ENCODE measurements around the gene TRMT10B. TPM values are rescaled to one million over a fixed set of nuclear protein-coding genes. Genes with fewer than 3 reads are reported as not detected.
A peak's percentile ranks its signal among the peaks of the same experiment; 100 is the strongest.
"Not testable (repeated sequence)": the region's sequence is repeated elsewhere in the genome, so short reads cannot be mapped to it uniquely, and the experiment has no call there.

Gene TRMT10B
- polyA plus RNA-seq, 3 donors: 5.2 to 12.4 (median 9.4) TPM

DNA sequence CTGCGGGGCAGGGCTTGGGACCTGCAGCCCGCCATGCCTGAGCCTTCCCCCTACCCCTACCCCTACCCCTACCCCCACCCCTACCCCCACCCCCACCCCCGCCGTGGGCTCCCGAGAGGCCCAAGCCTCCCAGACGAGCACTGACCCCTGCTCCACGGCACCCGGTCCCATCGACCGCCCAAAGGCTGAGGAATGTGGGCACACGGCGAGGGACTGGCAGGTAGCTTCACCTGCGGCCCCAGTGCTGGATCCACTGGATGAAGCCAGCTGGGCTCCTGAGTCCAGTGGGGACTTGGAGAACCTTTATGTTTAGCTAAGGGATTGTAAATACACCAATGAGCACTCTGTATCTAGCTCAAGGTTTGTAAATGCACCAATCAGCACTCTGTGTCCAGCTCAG, 1.5 kb upstream of the TRMT10B start:
- H4K20me1 ChIP-seq (ENCODE audit: insufficient read depth, low read length); H3K9ac ChIP-seq (ENCODE audit: insufficient read depth, low read length, poor library complexity, severe bottlenecking); H3K27ac Mint-ChIP-seq; H3K36me3 ChIP-seq (replicated peaks in 1 of 2; ENCODE audit: control insufficient read depth in 1 of 2, insufficient read depth in 2 of 2, low read length in 2 of 2); H3K9me3 Mint-ChIP-seq; H3K27me3 Mint-ChIP-seq (ENCODE audit: low read depth in 3 of 3); H2AFZ ChIP-seq (ENCODE audit: insufficient read depth, low read depth, low read length, poor library complexity, severe bottlenecking); H3K4me2 ChIP-seq (replicated peaks; ENCODE audit: extremely low read depth, low read length, poor library complexity, severe bottlenecking); H3K27ac ChIP-seq (ENCODE audit: low read depth in 1 of 2, low read length in 2 of 2); H3K9me3 ChIP-seq (replicated peaks in 1 of 2; ENCODE audit: control insufficient read depth in 1 of 2, insufficient read depth in 1 of 2, low read length in 2 of 2); DNase-seq; H3K36me3 Mint-ChIP-seq; H3K4me3 Mint-ChIP-seq; H3K27me3 ChIP-seq (ENCODE audit: control insufficient read depth in 2 of 2, insufficient read depth in 2 of 2, low read length in 2 of 2); H3K4me3 ChIP-seq (replicated peaks in 1 of 3; ENCODE audit: low read depth in 2 of 3, low read length in 3 of 3): not testable (repeated sequence)
- Histone ChIP-seq H3K79me2 (ENCODE audit: insufficient read depth, low read length) (peaks cover 27% of the 10 kb centered on the region), H3K4me1 (ENCODE audit: control insufficient read depth in 1 of 2, insufficient read depth in 2 of 2, low read length in 2 of 2) (peaks cover 13 to 15% of the 10 kb centered on the region in 2 donors)
- intact Hi-C loops (cut with micrococcal nuclease): loop anchor here (5.0 to 10.0 kb wide), 2 partner anchors 35 to 643 kb away; partner anchors contain the start of genes ALDH1B1 (in 1 of the 2) and EXOSC3 (in 1 of the 2)
- H3K4me1 Mint-ChIP-seq: peaks cover 19% of the 10 kb centered on the region
- WGBS (ENCODE audit: insufficient coverage): 97% methylated on average over 7 of the region's 13 CpGs

DNA sequence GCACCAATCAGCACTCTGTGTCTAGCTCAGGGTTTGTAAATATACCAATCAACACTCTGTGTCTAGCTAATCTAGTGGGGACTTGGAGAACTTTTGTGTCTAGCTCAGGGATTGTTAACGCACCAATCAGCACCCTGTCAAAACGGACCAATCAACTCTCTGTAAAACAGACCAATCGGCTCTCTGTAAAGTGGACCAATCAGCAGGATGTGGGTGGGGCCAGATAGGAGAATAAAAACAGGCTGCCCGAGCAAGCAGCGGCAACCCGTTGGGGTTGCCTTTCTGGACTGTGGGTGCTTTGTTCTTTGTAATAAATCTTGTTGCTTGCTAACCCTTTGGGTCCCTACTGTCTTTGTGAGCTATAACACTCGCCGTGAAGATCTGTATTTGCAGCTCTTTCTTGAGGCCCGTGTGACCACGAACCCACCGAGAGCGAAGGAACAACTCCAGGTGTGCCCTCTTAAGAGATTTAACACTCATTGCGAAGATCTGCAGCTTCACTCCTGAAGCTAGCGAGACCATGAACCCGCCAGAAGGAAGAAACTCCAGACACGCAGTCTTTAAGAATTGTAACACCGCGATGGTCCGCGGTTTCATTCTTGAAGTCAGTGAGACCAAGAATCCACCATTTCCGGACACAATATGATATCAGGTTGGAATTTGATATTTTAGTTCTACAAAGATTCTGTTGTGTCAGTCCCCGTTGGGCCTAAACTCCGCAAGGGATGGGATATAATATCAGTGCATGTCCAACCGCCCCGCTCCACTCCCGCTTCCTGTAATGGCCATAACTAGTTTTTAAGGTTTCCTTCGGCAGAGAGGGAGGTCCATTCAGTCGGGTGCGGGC, 740 bp upstream of the TRMT10B start:
- TF ChIP-seq, protein P1, sequence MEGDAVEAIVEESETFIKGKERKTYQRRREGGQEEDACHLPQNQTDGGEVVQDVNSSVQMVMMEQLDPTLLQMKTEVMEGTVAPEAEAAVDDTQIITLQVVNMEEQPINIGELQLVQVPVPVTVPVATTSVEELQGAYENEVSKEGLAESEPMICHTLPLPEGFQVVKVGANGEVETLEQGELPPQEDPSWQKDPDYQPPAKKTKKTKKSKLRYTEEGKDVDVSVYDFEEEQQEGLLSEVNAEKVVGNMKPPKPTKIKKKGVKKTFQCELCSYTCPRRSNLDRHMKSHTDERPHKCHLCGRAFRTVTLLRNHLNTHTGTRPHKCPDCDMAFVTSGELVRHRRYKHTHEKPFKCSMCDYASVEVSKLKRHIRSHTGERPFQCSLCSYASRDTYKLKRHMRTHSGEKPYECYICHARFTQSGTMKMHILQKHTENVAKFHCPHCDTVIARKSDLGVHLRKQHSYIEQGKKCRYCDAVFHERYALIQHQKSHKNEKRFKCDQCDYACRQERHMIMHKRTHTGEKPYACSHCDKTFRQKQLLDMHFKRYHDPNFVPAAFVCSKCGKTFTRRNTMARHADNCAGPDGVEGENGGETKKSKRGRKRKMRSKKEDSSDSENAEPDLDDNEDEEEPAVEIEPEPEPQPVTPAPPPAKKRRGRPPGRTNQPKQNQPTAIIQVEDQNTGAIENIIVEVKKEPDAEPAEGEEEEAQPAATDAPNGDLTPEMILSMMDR (IDR thresholded peaks at IDR 0.05): no peak
- Histone ChIP-seq H2AFZ (ENCODE audit: insufficient read depth, low read depth, low read length, poor library complexity, severe bottlenecking) (peak overlapping the region; percentile 93), H3K9me3 (replicated peaks in 1 of 2; ENCODE audit: control insufficient read depth in 1 of 2, insufficient read depth in 1 of 2, low read length in 2 of 2) (peaks cover 0 to 6% of the 10 kb centered on the region in 2 donors), H3K4me1 (ENCODE audit: control insufficient read depth in 1 of 2, insufficient read depth in 2 of 2, low read length in 2 of 2) (peaks cover 13 to 15% of the 10 kb centered on the region in 2 donors), H3K4me3 (replicated peaks in 1 of 3; ENCODE audit: low read depth in 2 of 3, low read length in 3 of 3) (peak overlapping the region; percentile 80 to 93 (median 82)), H3K36me3 (replicated peaks in 1 of 2; ENCODE audit: control insufficient read depth in 1 of 2, insufficient read depth in 2 of 2, low read length in 2 of 2) (peaks cover 0 to 8% of the 10 kb centered on the region in 2 donors), H3K27ac (ENCODE audit: low read depth in 1 of 2, low read length in 2 of 2) (peak overlapping the region in 1 of 2 donors; percentile 94), H3K4me2 (replicated peaks; ENCODE audit: extremely low read depth, low read length, poor library complexity, severe bottlenecking) (peak overlapping the region; percentile 77), H4K20me1 (ENCODE audit: insufficient read depth, low read length) (peaks cover 6% of the 10 kb centered on the region), H3K9ac (ENCODE audit: insufficient read depth, low read length, poor library complexity, severe bottlenecking) (peak overlapping the region; percentile 94), H3K27me3 (ENCODE audit: control insufficient read depth in 2 of 2, insufficient read depth in 2 of 2, low read length in 2 of 2) (no peaks in the 10 kb centered on the region), H3K79me2 (ENCODE audit: insufficient read depth, low read length) (peaks cover 31% of the 10 kb centered on the region)
- Mint-ChIP-seq H3K27ac (peak overlapping the region in 5 of 7 donors; percentile 78 to 98 (median 94)), H3K27me3 (ENCODE audit: low read depth in 3 of 3) (peaks cover 0 to 8% (median 1%) of the 10 kb centered on the region in 3 donors), H3K9me3 (peaks cover 0 to 8% (median 5%) of the 10 kb centered on the region in 7 donors), H3K4me3 (peak overlapping the region; percentile 98 to 99), H3K36me3 (peaks cover 6% of the 10 kb centered on the region in 2 donors), H3K4me1 (peaks cover 19% of the 10 kb centered on the region)
- no peak for DNase-seq
- WGBS (ENCODE audit: insufficient coverage): 96% methylated on average over 19 of the region's 29 CpGs
- intact Hi-C loops (cut with micrococcal nuclease): loop anchor here (5.0 to 10.0 kb wide), 2 partner anchors 34 to 642 kb away; partner anchors contain the start of genes ALDH1B1 (in 1 of the 2) and EXOSC3 (in 1 of the 2)

Data from CD14-positive monocyte (primary cell).